ENCODE data around the gene KRTAP20-2. TPM values are rescaled to one million over a fixed set of nuclear protein-coding genes. Genes with fewer than 3 reads are reported as not detected.

Gene KRTAP20-2
- total and polyA plus RNA-seq, 9 donors: not detected

DNA sequence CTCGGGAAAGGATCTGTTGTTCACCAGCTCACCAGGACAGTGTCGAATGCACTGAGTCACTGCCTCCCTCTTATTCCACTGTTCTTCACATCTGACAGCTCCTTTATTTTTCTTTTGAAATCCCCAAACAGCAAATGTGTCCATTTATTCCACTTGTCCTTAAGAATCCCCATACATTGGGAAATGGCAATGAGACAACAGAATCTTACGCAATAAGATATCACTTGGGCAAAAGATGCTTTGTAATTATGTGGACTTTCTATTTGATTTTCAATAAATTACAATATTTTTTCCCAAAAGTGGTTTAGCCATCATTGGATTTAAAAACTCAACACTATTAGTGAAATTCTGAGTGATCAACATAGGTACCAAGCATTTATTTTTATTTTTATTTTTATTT, 3.7 kb downstream of the KRTAP20-2 start:
- H3K4me3 ChIP-seq: no peak overlapping the region
- no peaks in the 10 kb centered on the region for H3K36me3 ChIP-seq
- no peak for TF ChIP-seq CTCF (IDR thresholded peaks at IDR 0.05)
- TF ChIP-seq POLR2A (IDR thresholded peaks at IDR 0.05): no peak
- H3K27ac ChIP-seq: no peak overlapping the region
- no peaks in the 10 kb centered on the region for H3K4me1 ChIP-seq (ENCODE audit: insufficient read depth)
- DNase-seq: no peak
- H3K27me3 ChIP-seq: no peaks in the 10 kb centered on the region
- no peaks in the 10 kb centered on the region for H3K9me3 ChIP-seq
- intact Hi-C loops (cut with DNase I): no loop called here
- WGBS, 3 donors: 79 to 93% (median 85%) methylated on average over 3 of the region's 3 CpGs

DNA sequence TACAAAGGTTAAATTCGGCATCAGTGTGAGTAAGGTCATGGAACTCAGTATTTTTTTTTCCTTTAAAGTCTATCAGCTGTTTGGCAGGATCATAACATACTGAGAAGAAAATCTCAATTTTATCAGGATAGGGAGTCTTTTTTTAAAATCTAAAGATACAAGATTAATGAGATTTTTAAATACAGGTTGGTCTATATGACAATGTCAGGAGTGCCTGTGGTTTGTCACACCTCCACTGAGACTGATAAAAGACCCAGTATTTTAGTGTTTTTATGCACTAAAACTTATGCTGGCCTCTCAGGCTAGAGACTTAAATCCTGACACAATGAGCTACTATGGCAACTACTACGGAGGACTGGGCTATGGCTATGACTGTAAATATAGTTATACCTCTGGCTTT, 7.6 kb downstream of the KRTAP20-2 start, which contains the start of gene KRTAP20-3:
Gene KRTAP20-3, plus strand, starts transcription at position 301 of the 400 bp plus-strand sequence.
- no peak for DNase-seq
- Histone ChIP-seq H3K36me3 (no peaks in the 10 kb centered on the region), H3K27ac (no peak within 1 kb of the TSS), H3K4me3 (no peak within 1 kb of the TSS), H3K9me3 (no peaks in the 10 kb centered on the region), H3K27me3 (no peaks in the 10 kb centered on the region), H3K4me1 (ENCODE audit: insufficient read depth) (no peaks in the 10 kb centered on the region)
- intact Hi-C loops (cut with DNase I): no loop called here
- TF ChIP-seq POLR2A (IDR thresholded peaks at IDR 0.05): no peak
- TF ChIP-seq EP300 (IDR thresholded peaks at IDR 0.05): no peak
- no peak for TF ChIP-seq CTCF (IDR thresholded peaks at IDR 0.05)
- WGBS, 3 donors: 78 to 83% (median 80%) methylated on average over 2 of the region's 2 CpGs

GRCh38 chr21:30646904-30647414, 12.0 kb downstream of the KRTAP20-2 start:
- TF ChIP-seq EP300 (IDR thresholded peaks at IDR 0.05): no peak
- TF ChIP-seq CTCF (IDR thresholded peaks at IDR 0.05): no peak
- TF ChIP-seq POLR2A (IDR thresholded peaks at IDR 0.05): no peak
- Histone ChIP-seq H3K27ac (no peak overlapping the region), H3K9me3 (no peaks in the 10 kb centered on the region), H3K4me1 (ENCODE audit: insufficient read depth) (no peaks in the 10 kb centered on the region), H3K27me3 (no peaks in the 10 kb centered on the region), H3K36me3 (no peaks in the 10 kb centered on the region), H3K4me3 (no peak overlapping the region)
- WGBS, 3 donors: 73 to 79% (median 77%) methylated on average over 1 of the region's 1 CpG
- DNase-seq: no peak
- intact Hi-C loops (cut with DNase I): no loop called here

GRCh38 chr21:30652891-30653290, 17.9 kb downstream of the KRTAP20-2 start:
- intact Hi-C loops (cut with DNase I): no loop called here
- no peaks in the 10 kb centered on the region for H3K27me3 ChIP-seq
- DNase-seq: no peak
- H3K9me3 ChIP-seq: no peaks in the 10 kb centered on the region
- no peak overlapping the region for H3K27ac ChIP-seq
- no peak overlapping the region for H3K4me3 ChIP-seq
- no peaks in the 10 kb centered on the region for H3K36me3 ChIP-seq
- no peaks in the 10 kb centered on the region for H3K4me1 ChIP-seq (ENCODE audit: insufficient read depth)
- TF ChIP-seq POLR2A (IDR thresholded peaks at IDR 0.05) (no peak), EP300 (IDR thresholded peaks at IDR 0.05) (no peak), CTCF (IDR thresholded peaks at IDR 0.05) (no peak)
